DMS79 treated with DMSO at 0.1 percent for 48 hours (cell line): ENCODE results near the gene GPD2.

Experiments used
- DNase-seq: peaks from one replicate; lab custom pipeline; 2025; lab: John Stamatoyannopoulos, UW

Gene GPD2

DNA sequence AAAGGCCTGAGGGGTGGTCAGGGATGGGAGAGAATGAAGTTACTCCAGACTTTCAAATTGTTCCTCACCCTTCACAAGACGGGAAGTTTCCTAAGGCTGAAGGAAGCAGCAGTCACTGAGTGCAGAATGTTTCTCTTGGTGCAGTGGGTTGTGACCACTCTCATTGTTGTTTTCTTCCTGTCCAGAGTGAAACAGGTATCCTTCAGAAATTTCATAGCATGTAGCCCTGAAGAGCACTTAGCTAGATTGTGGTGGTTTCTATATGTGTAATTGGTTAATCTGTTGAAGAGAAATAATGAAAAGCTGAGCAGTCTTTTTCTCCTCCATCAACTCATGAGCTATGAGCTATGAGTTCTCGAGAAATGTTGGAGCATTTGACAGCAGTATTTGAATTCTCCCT is 96.8 kb downstream of the GPD2 start:
- peak; percentile 6 for DNase-seq

DNA sequence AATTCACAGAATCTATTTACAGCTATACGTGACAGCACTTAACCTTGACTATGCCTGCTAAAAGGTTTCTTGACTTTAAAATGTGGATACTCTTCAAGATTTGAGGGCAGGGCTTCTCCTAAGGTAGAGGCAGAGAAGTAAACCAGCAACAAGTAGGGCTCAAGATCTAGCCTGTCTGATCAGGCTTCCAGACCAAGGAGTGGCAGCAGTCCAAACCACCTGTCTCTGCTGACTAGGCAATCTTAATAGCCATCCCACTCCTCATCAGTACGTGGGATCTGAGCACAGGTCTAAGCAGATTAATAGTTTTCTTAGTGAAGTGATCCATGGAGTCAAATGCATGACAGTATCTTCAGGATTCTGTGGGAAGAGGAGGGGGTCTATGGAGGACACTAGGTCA is 100.4 kb downstream of the GPD2 start:
- DNase-seq = no peak

DNA sequence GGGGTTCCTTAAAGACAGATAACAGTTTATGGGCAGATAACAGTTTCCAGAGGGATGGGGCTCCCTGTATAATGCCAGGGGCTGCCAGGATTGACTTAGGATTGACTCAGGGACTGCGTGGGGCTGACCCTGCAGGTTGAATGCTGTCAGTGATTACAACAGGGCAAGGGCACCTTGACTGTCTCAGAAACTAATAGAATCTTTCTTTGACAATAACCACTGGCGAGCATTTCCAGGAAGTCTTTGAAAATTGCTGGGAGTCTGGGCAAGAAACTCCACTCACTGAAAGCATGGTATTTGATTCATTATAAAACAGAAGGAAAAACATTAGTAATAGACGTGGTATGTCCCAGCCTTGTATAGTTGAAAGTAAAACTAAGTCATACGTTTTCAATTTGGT is 101.0 kb downstream of the GPD2 start:
- DNase-seq = no peak

DNA sequence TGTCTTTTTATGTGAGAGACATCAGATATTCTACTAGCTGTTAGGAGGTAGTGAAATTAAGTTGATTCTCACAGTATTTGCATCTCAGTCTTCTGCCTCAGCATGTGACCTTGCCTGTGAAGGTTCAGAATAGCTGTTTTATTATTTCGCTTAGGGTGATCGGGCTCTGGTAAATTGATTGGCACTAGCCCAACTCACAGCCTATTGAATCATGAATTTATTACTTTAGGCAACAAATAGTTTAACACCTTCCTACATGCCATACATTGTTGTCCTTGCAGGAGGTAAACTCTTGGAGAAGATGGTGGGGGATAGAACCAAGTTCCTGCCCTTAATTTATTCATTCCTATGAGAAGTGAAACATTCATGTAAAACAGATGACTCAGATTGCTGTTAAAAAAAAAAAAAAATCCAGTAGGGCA is 101.9 kb downstream of the GPD2 start:
- DNase-seq = no peak

DNA sequence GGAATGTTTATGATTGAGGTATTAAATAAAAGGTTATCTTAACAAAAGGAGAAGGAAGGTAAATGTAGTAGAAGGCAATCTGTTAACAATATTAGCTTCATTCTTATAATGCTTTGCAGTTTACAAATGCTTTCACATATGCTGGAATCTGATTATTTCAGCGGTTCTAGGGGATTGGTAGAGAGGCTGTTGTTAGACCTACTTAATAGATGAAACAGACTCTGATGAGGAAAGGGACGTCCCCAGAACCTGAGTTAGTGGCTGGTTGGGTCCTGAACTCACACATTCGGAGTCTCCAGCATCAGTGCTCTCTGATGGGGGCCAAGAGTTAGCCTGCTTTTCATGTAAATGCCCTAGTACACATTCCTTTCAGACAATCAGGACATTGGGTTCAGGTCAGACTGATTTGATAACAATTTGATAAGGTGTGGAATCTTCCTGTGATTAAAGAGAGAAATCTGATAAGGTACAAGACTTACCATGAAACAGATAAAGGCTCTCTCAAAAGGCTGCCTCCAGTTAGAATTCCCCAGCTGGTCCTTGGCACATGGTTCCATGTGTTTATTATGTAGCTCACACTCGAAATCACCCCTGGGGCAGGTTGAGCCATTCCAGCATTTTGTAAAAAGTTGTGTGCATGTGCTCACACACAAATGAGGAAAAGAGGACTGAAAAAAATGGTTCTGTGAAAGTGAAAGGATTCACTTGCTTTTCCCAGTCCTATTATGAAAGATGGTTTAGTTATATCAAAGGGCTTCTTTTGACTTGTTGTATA is 103.1 kb downstream of the GPD2 start:
- DNase-seq = no peak

DNA sequence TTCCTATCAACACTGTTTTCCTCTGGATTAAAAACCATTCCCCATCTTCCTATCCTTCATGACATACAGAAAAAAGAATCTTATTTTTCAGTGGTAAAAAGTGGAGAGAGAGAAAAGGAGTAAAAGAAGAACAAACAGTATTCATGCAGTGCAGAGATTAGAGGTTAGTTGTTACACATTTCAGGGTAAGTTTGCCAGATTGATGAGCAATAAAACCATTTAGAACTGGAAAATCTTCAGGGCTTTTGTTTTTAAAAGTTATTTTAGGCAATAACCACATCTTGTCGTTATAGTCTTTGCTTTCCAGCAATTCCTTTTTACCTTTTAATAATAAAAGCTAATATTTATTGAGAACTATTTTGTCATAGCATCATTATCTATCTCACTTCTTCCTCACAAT is 104.5 kb downstream of the GPD2 start:
- no peak for DNase-seq

DNA sequence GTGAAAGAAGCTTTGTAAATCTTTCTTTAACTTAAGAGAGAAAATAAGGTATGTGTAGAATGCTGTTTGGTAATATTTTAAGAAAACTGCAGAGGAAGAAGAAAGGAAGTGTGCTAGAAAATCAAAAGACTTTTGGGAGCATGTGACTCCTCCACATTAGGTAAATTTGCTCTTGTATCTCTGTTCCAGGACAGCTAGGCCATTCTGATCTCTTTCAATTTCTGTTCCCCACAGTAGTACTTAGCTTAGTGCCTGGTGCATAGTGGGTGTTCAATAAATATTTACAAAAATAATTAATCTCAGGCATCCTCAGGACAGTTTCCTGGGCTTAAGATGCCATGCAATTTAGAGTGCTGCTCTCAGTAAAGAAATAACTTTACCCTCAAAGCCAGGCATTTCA is 105.0 kb downstream of the GPD2 start:
- DNase-seq = no peak

DNA sequence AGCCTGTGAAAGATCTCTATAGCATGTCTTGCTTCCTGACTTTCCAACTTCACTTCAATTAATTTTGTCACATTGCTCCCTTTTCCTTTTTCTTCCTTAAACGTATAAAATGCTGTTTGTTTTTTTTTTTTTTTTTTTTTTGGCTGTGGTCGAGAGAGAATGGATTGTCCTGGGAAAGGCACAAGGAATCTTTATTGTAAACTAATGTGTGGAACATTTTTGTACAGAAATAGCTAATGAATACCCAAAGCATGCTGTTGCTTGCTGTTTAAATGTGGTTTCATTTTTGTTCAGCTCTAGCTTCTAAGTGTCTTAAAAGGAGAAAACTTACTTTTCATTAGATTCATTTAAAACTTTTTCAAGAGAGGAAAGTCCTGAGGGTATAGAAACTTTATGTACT is 105.5 kb downstream of the GPD2 start:
- no peak for DNase-seq

DNA sequence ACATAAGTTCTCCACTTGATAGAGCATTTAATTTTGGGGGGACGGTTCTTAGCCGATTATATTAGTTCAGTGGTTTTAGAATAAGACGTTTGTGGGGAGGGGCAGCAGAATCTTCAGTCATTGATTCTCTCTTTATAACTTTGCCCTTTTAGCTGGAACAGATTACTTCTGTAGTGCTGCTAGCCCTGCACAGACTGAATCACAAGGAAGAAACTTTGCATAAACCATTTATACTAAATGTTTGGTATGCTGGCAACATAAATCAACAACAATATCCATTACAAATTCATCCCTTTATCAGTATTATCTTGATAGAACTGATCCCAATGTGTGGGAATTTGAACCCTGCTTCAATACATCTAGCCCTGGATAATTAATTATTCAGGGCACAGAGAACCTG is 112.2 kb downstream of the GPD2 start:
- DNase-seq = no peak

DNA sequence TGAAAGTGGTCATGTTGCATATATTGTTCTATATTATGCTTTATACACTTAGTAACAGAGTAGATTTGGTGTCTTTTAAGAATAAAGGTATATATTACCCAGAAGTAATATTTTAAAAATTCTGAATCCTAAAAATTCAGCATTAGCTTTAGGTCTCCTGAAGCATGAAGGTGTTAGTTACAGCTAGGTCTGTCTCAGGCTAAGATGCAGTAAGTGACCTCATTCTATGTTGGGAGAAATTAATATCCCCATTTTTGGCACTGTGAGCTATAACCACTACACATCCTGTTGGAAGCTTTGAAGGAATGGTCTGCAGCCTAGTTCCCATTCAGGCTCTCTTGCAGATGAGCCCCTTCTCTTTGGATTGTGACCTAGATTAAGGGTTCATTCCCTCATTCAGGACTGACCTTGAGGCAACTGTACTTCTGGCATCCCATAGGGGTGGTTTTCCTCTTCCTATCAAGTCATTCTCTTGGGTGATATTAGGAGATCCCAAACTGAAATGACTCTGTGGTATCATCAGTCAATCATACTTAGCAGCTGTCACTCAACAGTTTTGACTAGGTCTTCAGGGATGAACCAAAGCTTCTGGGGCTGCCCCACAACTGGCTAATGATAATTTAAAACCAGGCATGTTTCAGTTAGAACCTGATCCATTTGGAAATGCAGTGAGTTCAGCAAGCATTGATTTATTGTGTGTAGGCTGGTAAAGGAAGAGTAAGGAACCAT is 117.7 kb downstream of the GPD2 start:
- no peak for DNase-seq

DNA sequence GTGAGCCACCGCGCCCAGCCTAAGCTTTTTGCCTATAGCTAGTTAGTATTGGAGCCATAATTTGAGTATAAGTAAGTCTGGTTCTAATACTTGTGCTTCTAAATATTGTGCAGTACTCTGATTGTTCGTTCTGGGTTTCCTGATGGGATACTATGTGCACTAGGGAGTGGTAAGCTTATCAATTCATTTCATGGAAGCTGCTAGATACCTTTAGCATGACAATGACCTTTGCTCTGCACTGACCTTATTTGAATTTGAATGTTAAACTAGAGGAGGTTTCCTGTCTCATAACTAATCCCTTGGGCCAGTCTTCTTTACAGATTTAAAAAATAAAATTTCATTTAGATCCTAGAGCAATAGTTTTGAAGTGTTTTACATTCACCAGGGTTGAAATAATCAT is 125.1 kb downstream of the GPD2 start:
- DNase-seq = no peak

DNA sequence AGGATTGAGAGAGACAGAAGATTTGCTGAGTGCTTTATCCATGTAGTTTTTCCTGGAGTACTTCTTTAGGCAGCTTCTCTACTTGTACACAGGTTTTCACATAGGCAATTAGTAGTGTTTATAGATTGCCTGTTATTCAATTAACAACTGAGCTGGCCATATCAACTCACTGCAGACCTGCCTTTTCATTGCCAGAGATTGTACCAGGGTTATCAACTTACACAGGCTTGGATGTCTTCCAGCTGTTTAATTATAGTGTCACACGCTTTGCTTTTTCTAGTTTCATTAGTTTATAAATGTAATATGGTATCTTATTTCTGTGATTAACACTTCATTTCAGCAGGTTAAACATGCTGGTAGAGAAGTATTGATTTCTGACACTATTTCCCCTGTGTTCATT is 125.9 kb downstream of the GPD2 start:
- DNase-seq = peak; percentile 71

DNA sequence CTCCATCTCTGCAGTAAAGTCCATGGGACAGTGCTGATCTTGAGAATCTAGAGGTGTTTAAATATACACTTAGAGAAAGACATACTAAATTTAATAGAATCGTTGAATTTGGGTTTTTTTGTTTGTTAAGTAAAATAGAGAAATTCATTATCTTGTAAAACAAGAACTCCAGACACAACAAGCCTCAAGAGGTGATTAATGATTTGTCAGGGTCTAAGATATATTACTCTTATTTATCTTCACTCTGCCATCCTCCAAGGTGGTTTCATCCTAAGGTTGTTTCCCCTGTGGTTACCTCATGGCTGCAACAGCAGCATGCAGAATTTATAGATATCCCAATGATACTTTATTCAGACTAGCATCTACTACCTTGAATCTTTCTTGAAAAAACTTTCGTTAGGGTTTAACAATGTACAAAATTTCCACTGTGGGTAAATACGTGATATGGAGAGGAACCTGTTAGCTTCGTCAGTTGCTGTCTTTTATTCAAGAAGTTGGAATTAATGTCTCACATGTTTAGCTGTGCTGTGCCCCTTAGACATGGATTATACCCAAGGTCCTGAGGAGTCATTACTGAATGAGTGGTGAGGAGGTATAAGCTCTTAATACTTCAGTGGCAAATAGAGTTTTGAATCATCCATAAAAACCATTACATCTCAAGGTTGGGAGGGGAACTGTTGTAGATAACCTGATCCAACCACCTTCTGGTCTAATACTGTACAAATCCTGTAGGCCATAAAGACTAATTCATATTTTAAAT is 128.0 kb downstream of the GPD2 start:
- no peak for DNase-seq

DNA sequence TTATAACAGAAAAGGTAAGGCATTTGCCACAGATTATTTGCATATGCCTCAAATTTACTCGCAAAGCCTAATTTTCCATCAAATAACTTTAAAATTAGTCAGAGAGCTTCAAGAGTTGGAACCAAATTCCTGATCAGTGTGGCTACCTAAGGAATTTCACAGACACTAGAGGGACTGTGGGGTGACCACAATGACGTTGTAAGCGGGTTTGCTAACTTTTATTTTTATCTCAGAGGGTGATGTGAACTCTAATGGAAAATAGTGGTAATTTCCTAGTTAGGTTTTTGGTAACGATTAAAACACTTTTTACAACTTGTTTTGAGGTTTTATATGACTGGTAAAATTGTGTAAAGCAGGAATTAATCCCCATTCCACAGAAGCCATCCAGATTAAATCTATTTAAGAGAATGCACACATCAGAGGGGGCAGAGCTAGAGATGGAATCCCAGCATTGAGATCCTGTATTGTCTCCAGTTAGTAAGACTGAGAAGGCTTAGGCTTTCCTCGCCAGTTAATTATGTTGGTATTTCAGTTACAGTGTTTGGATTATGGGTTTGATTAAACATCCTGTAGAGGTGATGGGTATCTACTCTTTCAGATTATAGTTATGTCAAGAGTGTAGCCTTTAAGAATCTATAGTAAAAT is 129.0 kb downstream of the GPD2 start:
- DNase-seq = no peak

DNA sequence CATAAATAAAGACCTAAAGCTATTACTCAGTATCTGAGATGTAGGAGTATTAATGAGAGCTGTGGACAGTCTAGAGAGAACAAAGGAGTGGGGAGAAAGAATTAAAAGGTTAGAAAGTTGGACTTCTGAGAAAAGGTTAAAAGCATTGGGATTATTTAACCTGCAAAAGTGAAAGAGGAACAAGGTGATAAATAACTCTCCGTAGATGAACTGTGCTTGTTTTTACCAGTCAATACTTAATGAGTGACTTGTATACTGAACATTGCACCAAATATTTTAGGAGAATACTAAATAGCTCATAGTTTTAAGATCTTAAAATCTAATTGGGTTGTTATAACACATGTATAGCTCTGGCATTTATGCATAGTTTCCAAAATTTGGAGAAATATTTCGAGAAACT is 137.5 kb downstream of the GPD2 start:
- DNase-seq = no peak

DNA sequence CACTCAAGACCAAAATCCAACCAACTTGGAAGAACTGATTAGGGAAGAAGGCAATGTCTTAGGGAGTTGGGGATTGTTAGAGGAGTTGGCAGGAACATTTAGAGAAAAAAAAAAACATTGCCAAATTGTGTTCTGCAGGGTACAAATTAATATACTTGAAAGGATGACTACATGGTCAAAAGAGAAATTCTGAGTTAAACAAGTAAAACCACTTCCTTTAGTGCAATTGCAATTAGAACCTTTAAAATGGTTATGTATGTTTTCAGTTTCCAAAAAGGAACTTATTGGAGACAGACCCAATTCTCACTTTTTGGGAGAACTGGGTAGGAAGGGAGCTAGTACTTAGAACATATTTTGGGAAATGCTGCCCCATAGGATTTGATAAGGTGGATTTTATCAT is 137.9 kb downstream of the GPD2 start:
- DNase-seq = no peak

DNA sequence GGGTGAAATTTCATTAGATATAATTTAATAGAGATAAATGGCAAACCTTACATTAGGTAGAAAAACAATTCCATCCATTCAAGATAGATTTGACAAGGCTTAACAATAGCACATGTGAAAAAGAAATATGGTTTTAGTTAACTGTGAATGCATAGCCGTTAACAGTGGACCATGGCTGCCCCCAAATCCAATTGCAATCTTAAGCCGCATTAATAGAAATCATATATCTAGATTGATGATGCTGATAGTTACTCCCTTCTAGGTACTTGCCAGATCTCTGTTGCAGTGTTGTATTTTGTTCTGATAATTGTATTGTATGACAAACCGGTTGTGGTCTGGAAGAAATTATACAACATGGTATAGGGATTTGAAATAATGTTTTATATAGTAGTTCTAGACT is 139.8 kb downstream of the GPD2 start:
- DNase-seq = no peak

DNA sequence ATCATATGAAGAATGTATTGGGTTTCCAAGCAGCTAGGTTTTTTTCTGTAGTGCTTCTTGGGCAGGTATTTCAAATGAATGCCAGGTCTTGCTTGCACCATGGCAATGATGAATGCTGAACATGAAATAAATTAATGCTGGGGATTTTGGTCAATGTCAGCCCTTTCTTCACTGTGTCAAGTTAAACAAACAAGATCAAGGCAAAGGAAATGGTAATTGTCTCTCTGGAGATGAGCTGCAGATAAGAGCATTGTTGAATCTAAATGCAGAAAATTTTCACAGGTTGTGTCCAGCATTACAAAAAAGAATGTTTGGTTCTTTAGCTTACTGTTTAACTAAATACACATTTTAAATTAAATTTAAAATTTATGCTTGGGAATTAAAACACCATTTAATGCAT is 144.3 kb downstream of the GPD2 start:
- no peak for DNase-seq

DNA sequence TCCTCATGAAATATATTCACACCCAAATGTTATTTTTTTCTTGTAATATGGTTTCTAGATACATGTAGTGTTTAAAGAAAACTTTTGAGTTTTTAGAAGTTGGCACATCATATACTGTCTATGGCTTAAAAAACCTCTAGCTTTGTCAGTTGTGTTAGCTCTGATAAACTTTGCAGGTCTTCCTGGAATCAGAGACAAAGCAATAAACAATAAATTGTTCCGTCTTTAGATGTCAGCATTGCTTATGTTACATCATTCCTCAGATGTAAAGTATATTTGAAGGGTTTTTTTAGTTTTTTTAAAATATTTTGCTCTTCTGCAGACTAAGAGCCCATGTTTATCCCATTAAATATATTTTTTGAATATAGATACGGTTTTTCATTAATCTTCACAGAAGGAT is 145.1 kb downstream of the GPD2 start:
- no peak for DNase-seq

DNA sequence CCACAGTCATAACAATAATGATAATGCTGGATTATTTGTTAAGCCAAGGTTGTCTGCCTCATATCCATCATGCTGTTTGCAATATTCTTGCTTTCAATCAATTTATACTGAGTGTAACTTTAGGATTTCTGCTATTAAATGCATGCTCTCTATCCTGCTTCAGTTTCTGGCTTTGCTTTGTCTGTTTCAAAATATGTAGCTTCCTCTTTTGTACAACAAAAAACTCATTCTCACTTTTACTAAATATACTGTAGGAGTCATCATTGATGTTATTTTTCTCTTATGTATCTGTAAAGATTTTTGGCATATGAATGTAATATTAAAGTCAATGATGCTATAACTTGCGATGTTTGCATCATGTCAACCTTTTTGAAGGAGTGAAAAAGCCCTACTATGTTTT is 149.3 kb downstream of the GPD2 start:
- no peak for DNase-seq

DNA sequence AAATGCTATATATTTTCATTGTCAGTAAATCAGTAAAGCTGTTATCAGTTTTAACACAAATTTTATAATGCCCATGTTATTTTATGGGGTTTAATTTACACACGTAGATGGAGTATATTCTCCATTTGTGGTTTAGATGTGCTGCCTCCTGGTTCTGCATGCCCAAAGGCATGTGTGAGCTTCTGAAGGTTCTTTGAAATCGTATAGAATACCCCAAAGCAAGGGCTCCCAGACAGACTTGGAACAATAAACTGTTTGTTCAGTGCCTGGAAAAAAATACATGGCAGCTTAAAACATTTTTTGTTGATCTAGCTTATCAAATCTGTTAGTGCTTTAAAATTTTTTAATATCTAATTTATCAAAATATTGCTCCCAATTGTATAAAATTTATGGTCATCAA is 150.4 kb downstream of the GPD2 start:
- DNase-seq = no peak

DNA sequence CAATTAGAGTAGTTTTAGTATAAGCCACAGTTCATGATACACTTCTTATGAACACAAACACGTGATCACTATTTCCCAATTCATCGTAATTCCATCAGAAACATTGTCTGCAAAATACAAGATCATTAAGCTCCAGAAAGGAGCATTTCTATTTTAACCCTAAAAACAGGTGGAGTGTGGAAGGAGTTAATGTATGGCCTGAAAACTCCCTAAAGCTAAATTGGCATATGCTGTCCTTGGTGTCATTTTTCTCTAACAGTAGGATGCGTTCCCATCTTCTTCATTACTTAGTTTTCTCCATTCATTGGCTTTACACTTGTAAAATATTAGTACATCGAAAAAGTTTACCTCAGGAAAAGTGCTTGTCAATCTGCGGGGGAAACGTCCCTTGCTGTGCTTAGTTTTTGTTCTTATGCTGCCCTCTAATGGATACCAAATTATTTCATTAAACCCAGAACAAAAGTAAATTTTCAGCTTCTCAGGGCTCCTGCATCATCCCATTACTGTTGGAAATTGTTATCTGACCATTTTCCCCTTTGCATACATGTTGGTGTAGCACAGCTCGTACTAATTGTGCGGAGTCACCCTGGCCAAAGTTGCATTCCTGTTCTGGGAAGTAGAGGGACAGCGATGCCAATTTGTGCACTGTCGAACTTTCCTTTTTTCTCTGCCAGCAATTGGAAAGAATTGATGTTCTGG is 153.4 kb downstream of the GPD2 start:
- peak; percentile 55 for DNase-seq
